ENCODE measurements around the gene IDUA.
"Not testable (repeated sequence)": the region's sequence is repeated elsewhere in the genome, so short reads cannot be mapped to it uniquely, and the experiment has no call there.

Gene IDUA

DNA sequence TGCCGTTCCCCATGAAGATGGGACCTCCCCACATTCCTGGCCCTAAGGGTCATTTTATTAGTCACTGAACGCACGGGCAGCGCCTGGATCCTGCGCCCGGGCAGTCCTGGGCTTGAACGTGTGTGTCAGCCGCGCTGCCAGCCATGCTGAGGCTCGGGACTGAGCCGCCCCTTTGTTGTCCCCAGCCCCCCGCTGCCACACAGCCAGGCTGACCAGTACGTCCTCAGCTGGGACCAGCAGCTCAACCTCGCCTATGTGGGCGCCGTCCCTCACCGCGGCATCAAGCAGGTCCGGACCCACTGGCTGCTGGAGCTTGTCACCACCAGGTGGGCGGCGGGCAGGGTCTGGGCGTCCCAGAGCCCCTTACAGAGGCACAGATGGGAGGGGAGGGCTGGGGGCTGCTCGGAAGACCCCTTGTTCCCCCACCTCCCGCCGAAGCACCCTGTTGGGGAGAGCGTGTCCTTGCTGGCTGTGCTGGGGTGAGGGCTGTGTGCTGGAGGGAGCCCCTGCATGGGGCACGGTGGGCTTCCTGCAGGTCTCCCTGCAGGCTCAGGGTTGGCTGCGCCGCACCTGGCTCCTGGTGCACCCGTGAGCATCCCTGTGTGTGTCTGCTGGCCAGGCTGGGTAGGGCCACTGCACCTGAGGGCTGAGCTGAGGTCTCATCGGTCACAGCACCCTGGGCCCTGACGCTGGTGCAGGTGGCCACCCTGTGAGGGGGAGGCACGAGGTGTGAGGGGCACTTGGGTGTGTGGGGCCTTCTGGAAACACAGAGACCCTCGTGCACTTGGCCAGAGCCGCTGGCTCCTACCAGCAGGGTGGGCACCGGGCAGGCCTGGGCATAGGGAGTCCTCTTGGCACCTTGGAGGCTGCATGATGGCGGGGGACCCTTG lies 1.0 kb downstream of the IDUA start:
- DNase-seq (ENCODE audit: low spot score), result no peak

GRCh38 chr4:988726-989721 lies 2.2 kb downstream of the IDUA start:
- DNase-seq (ENCODE audit: low spot score), result no peak

DNA sequence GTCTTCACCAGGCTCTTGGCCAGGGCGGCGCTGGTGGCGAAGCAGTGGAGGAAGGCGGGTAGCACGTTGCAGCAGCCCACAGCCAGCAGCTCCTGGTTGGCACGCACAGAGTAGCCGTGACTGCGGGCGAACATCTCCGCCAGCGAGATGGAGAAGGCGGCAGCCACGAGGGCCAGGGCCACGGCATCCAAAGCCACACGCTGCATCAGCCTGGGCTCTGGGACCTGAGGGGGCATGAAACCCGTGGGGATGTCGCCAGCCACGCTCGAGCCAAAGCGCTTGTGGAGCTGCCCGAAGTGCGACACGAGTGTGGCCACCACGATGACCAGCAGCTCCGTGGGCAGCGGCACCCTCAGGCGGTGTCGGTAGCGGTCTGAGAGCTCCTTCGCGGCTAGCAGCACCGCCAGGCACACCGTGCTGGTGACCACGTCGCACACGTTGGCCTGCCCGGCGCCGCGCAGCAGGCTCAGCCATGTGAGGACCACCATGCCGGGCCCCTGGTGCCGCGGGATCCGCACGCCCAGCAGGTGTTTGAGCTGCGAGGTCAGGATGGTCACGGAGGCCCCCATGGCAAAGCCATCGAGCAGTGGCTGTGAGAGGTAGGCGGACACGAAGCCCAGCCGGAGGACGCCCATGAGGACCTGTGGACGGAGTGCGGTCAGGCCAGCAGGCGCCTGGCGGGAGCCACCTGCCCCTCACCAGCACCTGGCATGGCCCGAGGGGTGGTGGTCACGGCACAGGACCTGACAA lies 3.1 kb downstream of the IDUA start:
- DNase-seq (ENCODE audit: low spot score), result no peak

DNA sequence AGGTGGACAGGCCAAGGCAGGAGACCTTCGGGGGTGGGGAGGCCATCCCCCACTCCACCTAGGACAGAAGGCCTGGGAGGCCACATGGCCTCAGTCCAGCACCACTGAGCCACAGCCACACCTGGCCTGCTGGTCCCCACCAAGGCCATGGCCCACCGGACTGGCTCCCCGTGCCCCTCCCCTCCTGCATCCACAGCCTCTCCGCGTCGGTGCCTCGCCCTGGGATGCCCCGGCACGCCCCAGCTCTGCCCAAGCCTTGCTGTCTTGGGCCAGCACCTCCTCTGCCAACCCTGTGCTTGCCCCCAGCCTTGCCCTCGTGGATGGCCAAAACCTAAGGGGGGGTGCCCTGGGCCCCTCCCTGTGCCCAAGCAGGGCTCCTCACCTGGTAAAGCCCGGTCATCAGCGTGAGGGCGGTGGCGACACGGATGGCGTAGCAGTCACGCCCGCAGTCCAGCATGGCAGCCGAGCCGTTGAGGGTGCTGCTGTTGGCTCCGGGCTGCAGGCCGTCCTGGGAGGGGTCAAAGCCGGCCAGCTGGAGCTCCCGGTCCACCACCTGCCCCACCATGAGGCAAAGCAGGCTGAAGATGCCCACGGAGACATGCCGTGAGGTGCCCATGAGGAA lies 4.0 kb downstream of the IDUA start:
- DNase-seq (ENCODE audit: low spot score), result no peak

GRCh38 chr4:991451-992296 lies 4.8 kb downstream of the IDUA start:
- no peak for DNase-seq (ENCODE audit: low spot score)

- no peak for DNase-seq (ENCODE audit: low spot score)
These were observed 5.7 kb downstream of the IDUA start for GRCh38 chr4:992297-993110.

DNA sequence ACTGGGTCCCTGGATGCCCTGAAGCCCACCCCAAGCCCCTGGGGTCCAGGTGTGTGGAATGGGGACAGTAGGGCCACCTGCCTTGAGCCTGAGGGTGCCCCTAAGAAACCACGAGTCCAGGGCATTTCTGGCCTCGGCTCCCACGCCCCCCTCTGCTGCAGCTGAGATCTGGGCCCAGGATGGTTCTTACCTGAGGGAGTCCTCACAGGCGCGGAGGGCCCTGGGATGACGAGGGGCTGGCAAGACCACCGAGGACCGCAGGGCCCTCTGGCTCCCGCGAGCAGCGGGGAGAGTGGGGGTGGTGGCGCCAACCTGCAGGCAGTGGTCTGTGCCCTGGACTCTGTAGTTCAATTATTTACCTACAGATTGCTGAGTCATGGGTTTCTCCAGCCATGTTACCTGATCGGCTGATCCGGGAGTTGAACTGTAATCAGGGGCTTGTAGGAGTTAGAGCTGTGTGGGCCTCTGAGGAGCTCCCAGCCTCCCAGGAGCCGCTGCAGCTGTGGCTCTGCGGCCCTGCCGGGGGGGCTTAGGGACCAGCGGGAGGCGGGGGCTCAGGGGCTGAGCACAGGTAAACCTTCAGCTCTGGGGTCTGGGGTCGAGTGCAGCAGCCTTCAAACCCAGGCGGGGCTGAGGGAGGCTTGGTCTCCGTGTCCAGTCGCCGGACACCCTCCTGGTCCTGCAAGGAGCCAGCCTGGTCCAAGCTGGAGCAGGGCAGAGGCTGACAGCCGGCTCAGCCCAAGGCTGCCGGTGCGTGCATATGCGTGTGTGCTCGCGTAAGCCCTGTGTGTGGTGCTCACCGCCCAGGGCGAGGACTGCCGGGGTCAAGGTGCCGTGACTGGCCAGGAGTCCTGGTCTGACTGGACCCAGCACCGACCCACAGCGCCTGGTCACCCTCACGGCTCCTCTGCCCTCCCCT lies 6.5 kb downstream of the IDUA start, which contains the start of gene SLC26A1:
TSS of gene SLC26A1 (minus strand) at position 294 of the 919 bp plus-strand sequence. CDS start 1,701 bp downstream, outside the sequence.
- DNase-seq (ENCODE audit: low spot score), result no peak

DNA sequence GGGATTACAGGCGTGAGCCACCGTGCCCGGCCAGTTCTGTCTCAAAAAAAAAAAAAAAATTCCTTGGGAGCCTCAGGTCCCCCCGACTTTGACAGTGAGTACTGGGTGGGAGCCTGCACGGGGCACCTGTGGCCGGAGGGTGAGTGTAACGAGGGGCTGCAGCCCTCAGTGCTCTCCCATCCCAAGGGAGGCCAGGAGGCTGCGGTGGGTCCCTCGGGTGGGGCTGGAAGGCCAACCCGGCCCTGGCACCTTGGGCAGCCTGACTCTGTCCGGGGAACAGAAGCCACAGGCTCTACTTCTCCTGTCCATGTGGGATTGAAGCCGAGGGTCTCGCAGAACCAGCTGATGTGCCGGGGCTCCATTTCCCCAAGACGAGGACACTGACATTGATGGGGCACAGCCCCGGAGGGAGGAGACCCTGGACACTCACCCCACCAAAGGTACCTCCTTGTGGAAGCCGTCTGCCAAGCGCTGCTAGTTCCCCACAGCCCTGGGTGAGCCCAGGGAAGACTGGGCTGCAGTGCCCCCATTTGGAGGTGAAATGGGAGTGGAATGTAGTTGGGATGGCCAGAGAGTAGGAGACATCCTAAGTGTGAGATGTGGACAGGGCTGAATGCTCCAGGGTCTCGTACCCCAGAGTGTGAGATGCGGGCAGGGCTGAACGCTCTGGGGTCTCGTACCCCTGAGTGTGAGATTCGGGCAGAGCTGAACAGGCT lies 8.6 kb downstream of the IDUA start:
- no peak for DNase-seq (ENCODE audit: low spot score)

GRCh38 chr4:996030-996996 lies 9.5 kb downstream of the IDUA start:
- no peak for DNase-seq (ENCODE audit: low spot score)

DNA sequence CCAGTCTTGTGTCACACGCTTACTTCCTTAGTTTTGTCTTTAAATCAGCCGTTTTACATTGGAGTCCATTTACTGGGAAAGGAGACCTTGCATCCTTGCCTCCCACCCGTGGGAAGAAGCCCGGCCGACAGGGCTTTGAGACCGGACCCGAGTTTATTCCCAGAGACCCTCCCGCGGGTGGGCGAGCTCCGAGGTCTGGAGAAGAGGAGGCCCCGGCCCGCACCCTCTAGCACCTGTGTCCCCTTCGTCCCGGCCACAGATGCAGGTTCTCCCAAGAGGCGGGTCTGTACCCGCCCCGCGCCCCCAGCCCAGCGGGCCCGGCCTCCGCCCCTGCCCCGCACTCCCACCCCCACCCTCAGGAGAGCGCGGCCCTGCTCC lies 10.1 kb downstream of the IDUA start:
- DNase-seq (ENCODE audit: low spot score), result no peak

GRCh38 chr4:997375-998071 lies 10.7 kb downstream of the IDUA start:
- DNase-seq (ENCODE audit: low spot score), result no peak

- DNase-seq (ENCODE audit: low spot score), result no peak
These were observed 11.3 kb downstream of the IDUA start for GRCh38 chr4:998096-998691.

- not testable (repeated sequence) for DNase-seq (ENCODE audit: low spot score)
These were observed 12.5 kb downstream of the IDUA start for GRCh38 chr4:999240-999863.

DNA sequence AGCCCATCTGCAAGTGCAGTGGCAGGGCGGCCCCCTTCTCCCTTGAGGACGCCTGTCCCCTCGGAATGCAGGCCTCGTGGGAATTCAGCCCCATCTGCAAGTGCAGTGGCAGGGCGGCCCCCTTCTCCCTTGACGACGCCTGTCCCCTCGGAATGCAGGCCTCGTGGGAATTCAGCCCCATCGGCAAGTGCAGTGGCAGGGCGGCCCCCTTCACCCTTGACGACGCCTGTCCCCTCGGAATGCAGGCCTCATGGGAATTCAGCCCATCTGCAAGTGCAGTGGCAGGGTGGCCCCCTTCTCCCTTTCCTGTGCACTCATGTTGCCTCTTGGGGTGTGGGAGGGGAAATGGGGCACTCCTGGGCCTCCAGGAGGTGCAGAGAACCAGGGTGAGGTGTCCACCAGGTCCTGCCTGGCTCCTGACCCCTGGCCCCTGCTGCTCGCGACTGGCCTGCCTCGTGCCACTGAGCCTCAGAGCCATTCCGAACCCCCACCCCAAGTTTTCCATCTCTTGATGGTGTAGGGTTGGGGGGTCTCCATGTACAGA lies 13.1 kb downstream of the IDUA start:
- no peak for DNase-seq (ENCODE audit: low spot score)
